Breast epithelium (tissue), 4 donors: ENCODE measurements around the gene PTPRN2. TPM values are rescaled to one million over a fixed set of nuclear protein-coding genes. Genes with fewer than 3 reads are reported as not detected.
A peak's percentile ranks its signal among the peaks of the same experiment; 100 is the strongest.

Experiments
- DNase-seq, 2 donors: peaks; one replicate each; pipeline ENCODE4 v3.0.0-alpha.2; 2019; ENCODE audit warnings: low spot score in 2 of 2
- H3K27ac ChIP-seq, 2 donors: fragments of 200-600 bp; sonication (generic) in 1 of 2; one replicate each; pipeline ENCODE4 v1.5.1; 2016 to 2019; ENCODE audit warnings: mild to moderate bottlenecking in 1 of 2
- H3K27me3 ChIP-seq, 2 donors: fragments of 200-600 bp; sonication (generic) in 1 of 2; one replicate each; pipeline versions ENCODE4 v1.5.1 to v1.6.0; 2017 to 2019; ENCODE audit warnings: control low read depth in 1 of 2, mild to moderate bottlenecking in 1 of 2
- H3K36me3 ChIP-seq: fragments of 200-600 bp; one replicate; pipeline ENCODE4 v1.5.1; 2019
- H3K4me1 ChIP-seq, 2 donors: fragments of 200-600 bp; sonication (generic); one replicate each; pipeline ENCODE4 v1.5.1; 2016 to 2019; ENCODE audit warnings: control low read depth in 1 of 2
- H3K4me3 ChIP-seq, 3 donors: fragments of 200-600 bp; sonication (generic); 1 replicate in 2 of 3; 2 replicates in 1 of 3; pipeline ENCODE4 v1.5.1; 2016 to 2019; ENCODE audit warnings: mild to moderate bottlenecking in 3 of 3, moderate library complexity in 2 of 3
- H3K9me3 ChIP-seq, 2 donors: fragments of 200-600 bp; sonication (generic) in 1 of 2; one replicate each; pipeline ENCODE4 v1.5.1; 2016 to 2019; ENCODE audit warnings: control low read depth in 1 of 2
- POLR2A ChIP-seq: fragments of 450-650 bp; IDR thresholded peaks from one replicate; pipeline ENCODE4 v1.6.1; 2016; ENCODE audit warnings: antibody characterized with exemption, mild to moderate bottlenecking, moderate library complexity
- POLR2AphosphoS5 ChIP-seq, 3 donors: sonication (generic); formaldehyde crosslinking; IDR thresholded peaks; one replicate each; pipeline ENCODE4 v1.6.1; 2017; ENCODE audit warnings: antibody characterized with exemption in 3 of 3
- intact Hi-C: fragments of 100-400 bp; cut with DNase I; formaldehyde crosslinking; loops from one replicate; pipeline ENCODE4 v1.15.1; 2023; ENCODE audit warnings: low total_unique reads
- total RNA-seq, 3 donors: library from RNA; depleted of rRNA; stranded (reverse); fragments of >200 nt; gene quantifications; one replicate each; pipeline ENCODE4 v1.1.0, GENCODE V29; 2016
- TF ChIP-seq, protein P1 (sequence below), 3 donors: fragments of 450-650 bp; IDR thresholded peaks; one replicate each; pipeline ENCODE4 v1.5.1; 2016 to 2017; ENCODE audit warnings: antibody characterized with exemption in 3 of 3, mild to moderate bottlenecking in 3 of 3, moderate library complexity in 3 of 3

PTPRN2 gene
- total RNA-seq, 3 donors from 2014 or later, result 1.6 to 2.2 (median 2.2) TPM

DNA sequence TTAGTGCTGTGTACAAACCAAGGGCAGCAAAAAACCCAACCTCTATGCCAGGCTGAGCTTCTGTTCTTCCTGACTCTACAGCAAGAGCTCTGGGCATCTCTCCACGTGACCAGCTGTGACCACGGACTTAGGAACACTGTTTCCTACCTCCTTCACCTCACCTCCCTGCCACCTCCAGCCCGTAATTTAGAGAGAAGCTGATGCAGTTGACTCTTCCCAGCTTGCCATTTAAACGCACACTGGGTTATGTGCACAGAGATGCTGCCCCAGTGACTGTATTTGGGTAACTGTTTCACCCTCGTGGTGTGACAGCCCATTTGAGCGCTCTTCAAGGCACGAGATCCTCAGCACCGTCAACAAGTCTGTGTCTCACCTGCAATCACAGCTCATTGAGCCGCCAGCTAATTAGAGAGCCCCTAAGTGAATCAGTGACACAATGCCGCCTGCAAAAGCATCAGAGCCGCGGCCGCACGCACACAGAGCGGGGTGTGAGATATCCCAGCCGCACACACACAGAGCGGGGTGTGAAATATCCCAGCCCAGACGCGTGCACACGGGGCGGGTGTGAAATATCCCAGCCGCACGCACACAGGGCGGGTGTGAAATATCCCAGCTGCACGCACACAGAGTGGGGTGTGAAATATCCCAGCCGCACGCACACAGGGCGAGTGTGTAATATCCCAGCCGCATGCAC, 319.7 kb downstream of the PTPRN2 start:
- Histone ChIP-seq H3K4me3 (no peak overlapping the region), H3K4me1 (no peaks in the 10 kb centered on the region), H3K27ac (no peak overlapping the region), H3K36me3 (no peaks in the 10 kb centered on the region), H3K9me3 (peaks cover 0 to 3% of the 10 kb centered on the region in 2 donors), H3K27me3 (no peaks in the 10 kb centered on the region)
- peak in 1 of 2 donors; percentile 7 for DNase-seq
- intact Hi-C loops, result no loop called here
- TF ChIP-seq POLR2A (no peak), POLR2AphosphoS5 (IDR thresholded peaks at IDR 0.05) (no peak)
- TF ChIP-seq, protein P1, sequence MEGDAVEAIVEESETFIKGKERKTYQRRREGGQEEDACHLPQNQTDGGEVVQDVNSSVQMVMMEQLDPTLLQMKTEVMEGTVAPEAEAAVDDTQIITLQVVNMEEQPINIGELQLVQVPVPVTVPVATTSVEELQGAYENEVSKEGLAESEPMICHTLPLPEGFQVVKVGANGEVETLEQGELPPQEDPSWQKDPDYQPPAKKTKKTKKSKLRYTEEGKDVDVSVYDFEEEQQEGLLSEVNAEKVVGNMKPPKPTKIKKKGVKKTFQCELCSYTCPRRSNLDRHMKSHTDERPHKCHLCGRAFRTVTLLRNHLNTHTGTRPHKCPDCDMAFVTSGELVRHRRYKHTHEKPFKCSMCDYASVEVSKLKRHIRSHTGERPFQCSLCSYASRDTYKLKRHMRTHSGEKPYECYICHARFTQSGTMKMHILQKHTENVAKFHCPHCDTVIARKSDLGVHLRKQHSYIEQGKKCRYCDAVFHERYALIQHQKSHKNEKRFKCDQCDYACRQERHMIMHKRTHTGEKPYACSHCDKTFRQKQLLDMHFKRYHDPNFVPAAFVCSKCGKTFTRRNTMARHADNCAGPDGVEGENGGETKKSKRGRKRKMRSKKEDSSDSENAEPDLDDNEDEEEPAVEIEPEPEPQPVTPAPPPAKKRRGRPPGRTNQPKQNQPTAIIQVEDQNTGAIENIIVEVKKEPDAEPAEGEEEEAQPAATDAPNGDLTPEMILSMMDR (IDR thresholded peaks at IDR 0.05), result no peak

DNA sequence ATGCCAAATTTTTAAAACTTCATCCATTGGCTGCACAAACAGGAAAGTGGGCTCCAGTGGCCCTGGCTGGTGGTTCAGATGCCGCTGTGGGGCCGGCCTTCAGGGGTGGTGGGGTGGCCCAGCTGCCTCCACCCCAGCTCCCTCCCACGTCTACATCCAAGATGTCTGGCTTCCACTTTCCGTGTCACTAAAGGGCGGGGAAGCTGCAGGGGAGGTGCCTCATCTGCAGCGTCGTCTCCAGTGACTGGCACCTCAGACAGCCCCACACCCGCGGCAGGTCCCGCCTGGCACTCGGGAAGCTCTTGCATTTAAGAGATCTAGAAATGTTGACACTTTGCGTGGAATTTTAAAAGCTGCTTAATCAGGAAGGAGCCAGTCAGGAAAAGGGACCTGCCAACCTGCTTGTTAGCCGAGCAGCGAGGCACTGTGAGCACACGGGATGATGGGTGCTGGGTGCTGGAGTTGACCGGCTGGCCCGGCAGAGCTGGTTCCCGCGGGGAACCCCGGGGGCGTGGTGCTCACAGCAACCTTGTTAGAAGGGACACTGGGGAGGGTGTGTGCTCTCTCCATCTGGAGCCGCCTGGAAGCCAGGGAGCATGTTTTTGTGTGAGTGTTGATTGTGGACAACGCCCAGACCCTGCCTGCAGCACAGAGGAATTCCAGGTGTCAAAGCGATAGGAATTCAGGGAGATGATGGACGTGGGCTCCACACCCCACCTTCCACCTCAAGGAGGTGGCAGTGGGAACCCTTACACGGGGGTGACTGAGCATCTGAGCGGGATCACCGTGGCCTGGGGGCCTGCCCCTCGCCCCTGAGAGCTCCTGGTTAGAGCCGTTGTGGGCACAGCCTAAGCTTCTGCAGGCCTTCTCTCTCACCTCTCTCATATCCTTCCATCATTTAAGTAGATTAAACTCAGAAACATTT, 320.5 kb downstream of the PTPRN2 start:
- DNase-seq, result peak in 1 of 2 donors; percentile 43

DNA sequence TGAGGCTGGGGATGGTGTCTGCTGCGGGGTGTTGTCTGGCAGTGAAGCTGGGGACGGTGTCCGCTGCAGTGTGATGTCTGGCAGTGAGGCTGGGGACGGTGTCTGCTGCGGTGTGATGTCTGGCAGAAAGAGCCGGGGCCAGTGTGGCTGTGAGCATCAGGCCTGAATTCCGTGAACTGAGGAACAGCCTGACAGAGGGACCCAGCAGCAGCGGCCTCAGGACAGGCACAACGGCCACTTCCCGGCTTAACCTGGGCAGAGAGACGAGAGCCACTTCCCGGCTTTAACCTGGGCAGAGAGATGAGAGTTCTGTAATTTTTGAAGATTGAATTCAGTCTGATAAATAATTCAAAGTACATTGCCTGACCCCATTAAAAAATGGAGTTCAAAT, 321.2 kb downstream of the PTPRN2 start:
- peaks cover 0 to 3% of the 10 kb centered on the region in 2 donors for H3K9me3 ChIP-seq
- H3K4me3 ChIP-seq, result no peak overlapping the region
- no peaks in the 10 kb centered on the region for H3K4me1 ChIP-seq
- no peak overlapping the region for H3K27ac ChIP-seq
- no peaks in the 10 kb centered on the region for H3K27me3 ChIP-seq
- no peaks in the 10 kb centered on the region for H3K36me3 ChIP-seq
- DNase-seq, result peak in 1 of 2 donors; percentile 38
- intact Hi-C loops, result no loop called here
- TF ChIP-seq POLR2A, result no peak

More for the DNA sequence above, 320.5 kb downstream of the PTPRN2 start:
- Histone ChIP-seq H3K27me3 (no peaks in the 10 kb centered on the region), H3K4me3 (no peak overlapping the region), H3K9me3 (peaks cover 0 to 3% of the 10 kb centered on the region in 2 donors), H3K36me3 (no peaks in the 10 kb centered on the region), H3K4me1 (no peaks in the 10 kb centered on the region), H3K27ac (no peak overlapping the region)
- intact Hi-C loops, result no loop called here
- TF ChIP-seq POLR2AphosphoS5 (IDR thresholded peaks at IDR 0.05) (no peak), POLR2A (no peak)
- TF ChIP-seq, protein P1 (IDR thresholded peaks at IDR 0.05), result no peak

DNA sequence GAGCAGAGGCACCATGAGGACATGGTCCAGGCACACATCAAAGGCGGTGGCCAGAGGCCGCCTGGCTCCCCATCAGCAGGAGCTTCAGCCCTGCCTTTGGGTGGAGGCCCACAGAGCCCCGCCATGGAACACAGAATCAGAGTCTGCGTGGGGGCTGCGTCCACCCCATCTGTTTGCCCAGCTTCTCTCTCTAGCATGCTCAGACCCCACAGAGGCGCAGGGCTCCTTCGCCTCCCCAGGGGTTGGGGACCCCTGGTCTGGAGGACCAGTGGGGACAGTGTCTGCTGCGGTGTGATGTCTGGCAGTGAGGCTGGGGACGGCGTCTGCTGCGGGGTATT, 321.9 kb downstream of the PTPRN2 start:
- no peaks in the 10 kb centered on the region for H3K36me3 ChIP-seq
- no peak overlapping the region for H3K27ac ChIP-seq
- H3K27me3 ChIP-seq, result no peaks in the 10 kb centered on the region
- H3K4me3 ChIP-seq, result no peak overlapping the region
- H3K9me3 ChIP-seq, result peaks cover 0 to 3% of the 10 kb centered on the region in 2 donors
- TF ChIP-seq POLR2A (no peak), POLR2AphosphoS5 (IDR thresholded peaks at IDR 0.05) (no peak)
- TF ChIP-seq, protein P1 (IDR thresholded peaks at IDR 0.05), result no peak
- no peak for DNase-seq
- H3K4me1 ChIP-seq, result no peaks in the 10 kb centered on the region
- intact Hi-C loops, result no loop called here

DNA sequence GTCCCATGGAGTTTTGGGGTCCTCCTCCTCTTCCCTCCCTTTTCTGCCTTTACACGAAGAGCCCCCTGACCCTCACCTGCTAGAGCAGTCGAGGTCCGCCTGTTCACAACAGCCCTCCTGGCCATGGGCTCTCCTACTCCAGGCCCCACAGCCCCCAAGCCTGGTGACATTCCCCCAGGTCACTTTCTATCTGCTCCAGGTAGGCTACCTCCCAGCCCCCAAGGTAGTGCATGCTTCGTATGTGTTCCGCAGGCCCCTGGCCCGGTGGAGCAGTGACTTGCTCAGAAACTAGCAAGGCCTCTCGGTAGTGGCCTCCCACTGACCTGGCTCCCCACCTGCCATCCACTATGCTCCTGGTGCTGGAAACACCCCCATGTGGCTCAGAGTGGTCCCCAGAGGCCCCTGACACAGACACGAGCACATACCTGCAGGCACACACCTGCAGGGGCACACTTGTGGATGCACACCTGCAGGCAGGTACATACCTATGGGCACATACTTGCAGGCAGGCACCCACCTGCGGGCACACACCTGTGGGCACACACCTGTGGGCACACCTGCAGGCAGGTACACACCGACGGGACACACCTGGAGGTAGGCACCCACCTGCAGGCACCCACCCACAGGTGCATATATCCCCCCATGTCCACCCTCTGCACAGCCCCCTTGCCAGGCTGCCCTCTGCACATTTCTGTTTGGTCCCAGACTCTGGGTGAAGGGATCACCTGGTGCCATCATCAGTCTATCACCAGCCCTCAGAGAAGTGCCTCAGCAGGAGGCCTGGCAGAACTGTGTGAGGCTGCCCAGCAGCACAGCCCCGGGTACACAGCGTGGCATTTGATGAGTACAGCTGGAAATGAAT, 322.5 kb downstream of the PTPRN2 start:
- peak in 1 of 2 donors; percentile 38 for DNase-seq
- Histone ChIP-seq H3K4me1 (no peaks in the 10 kb centered on the region), H3K27ac (no peak overlapping the region), H3K36me3 (no peaks in the 10 kb centered on the region), H3K27me3 (no peaks in the 10 kb centered on the region), H3K9me3 (peaks cover 0 to 2% of the 10 kb centered on the region in 2 donors), H3K4me3 (no peak overlapping the region)
- intact Hi-C loops, result loop anchor here (1.0 kb wide), 1 partner anchor 17 kb away; no protein-coding TSS in a partner anchor
- no peak for TF ChIP-seq POLR2AphosphoS5 (IDR thresholded peaks at IDR 0.05)
- no peak for TF ChIP-seq POLR2A
- TF ChIP-seq, protein P1 (IDR thresholded peaks at IDR 0.05), result no peak
